RPMI8226 (cell line): ENCODE results near the gene RGL4.

Experiments used
- DNase-seq: peaks from one replicate; pipeline ENCODE4 v3.0.0-alpha.2; 2015

RGL4 gene

DNA sequence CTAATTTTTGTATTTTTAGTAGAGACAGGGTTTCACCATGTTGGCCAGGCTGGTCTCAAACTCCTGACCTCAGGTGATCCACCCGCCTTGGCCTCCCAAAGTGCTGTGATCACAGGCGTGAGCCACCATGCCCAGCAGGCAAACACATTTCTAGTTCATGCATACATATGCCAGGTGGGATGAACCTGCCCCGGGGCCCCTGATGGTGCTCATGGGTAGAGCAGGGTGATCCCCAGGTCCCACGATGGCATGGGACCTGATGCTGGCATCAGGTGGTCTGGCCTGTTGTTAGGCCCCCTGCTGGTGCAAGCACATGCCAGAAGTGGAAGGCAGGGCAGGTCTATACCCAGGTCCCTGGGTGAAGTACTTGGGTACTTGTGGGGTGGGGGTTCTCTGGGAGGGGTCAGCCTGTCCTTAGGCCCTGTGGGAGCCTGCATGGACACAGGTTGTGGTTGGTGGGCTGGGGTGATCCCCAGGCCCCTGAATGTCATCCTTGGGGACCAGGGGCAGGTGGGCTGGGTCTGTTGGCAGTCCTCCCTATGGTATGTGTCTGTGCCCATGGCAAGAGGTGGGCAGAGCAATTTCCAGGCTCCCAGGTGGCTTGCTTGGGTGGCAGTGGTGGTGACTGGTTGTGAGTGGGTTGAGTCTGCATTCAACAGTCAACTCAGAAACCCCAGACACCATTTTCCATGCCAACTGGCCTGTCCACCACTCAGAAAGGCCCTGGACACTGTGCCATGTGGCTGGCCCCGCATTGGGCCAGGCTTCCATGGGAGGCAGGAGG is 9.6 kb upstream of the RGL4 start:
- no peak for DNase-seq

DNA sequence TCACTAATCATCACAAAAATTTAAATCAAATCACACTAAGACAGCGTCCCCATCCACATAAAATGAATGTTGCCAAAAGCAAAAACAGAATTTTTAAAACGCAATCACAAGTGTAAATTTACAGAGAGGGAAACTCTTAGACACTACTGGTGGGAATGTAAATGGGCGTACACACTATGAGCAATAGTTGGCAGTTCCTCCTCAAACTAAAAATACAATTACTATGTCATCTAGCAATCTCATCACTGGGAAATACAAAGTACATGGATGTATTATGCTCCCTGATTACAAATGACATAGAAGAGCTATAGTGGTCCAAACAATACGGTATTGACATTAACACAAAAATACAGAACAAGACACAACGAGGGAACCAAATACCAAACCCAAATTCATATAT is 8.7 kb upstream of the RGL4 start:
- no peak for DNase-seq

DNA sequence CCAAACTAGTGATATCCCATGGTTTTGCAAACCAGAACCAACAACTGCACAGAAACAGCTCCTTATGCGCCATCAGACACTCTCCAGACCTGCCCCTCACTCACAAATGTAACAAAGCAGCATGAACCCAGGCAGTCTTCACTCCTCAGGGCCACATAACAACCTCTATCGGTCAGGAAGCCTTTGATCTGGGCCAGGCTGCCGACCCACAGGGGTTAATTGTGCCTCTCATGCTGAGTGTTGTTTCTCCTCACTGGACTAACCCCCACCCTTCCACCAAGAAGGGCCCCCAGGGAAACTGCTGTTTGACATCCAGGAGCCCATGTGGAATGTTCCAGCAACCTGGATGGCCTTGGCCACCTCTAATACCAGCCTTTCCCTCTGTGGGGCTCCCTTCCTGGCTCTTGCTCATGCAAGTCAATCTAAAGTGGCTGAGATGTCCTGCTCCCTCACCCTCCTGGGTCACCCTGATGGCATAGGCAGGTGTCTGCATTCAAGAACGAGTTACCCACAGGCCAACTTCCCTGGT is 7.9 kb upstream of the RGL4 start:
- no peak for DNase-seq

GRCh38 chr22:23683545-23683944 is 7.3 kb upstream of the RGL4 start:
- DNase-seq = no peak

GRCh38 chr22:23684026-23684425 is 6.8 kb upstream of the RGL4 start:
- no peak for DNase-seq

GRCh38 chr22:23684561-23685031 is 6.2 kb upstream of the RGL4 start:
- DNase-seq = no peak

DNA sequence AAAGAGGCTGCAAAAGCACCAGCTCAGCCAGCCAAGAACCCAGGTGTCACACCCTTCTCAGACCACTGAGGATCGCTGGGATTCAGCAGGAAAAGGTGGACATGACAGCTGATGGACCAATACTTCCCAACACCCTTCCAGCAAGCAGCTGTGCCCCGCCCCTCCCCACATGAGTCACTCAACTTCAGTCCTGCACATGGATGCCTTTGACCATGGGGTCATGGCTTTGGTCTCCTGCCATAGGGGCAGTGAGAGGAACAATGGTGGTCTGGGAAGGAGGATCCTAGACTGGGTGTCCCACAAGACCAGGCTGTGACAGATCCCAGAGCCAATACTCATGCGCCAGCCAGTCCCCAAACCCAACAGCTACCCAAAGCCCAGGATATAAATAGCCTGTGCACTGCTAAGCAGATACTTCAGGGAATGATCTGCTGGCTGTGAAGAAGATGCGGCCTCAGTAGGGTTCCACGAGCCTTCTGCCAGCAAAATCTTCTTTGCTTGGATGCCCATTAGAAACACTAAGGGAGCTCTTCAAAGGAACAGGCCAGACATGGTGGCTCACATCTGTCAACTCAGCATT is 5.5 kb upstream of the RGL4 start:
- DNase-seq = no peak

DNA sequence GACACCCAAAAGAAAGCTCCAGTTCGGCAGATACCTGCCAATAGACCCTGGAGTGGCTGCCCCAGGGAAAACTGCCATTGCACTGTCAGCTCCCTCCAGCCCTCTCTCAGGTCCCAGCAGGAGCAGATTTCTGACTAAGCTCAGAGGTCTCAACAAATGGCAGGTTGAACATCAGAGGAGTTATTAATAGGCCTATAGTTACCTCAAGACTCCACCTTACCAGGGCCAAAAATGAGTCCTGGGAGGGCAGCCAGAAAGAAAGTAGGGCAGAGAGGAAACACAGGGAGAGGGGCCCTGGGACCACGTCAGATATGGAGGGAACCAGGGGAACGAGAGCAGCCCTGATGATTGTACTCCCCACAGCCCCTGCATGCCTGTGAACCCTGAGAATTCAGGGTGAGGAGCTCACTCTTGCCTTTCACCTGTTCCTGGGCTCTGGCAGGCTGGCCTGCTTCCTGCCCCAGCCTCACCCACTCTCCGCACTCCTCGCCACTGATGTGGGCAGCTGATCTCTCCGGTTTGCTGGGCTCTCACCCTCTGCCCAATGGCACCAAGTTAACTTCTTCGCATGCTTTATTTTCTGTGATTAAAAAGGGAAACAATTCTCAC is 4.3 kb upstream of the RGL4 start:
- DNase-seq = no peak

- DNase-seq = no peak
Observed at GRCh38 chr22:23688121-23688520, 2.7 kb upstream of the RGL4 start.

GRCh38 chr22:23688571-23688970 is 2.2 kb upstream of the RGL4 start:
- no peak for DNase-seq

- no peak for DNase-seq
Observed at GRCh38 chr22:23689414-23689813, 1.4 kb upstream of the RGL4 start.

GRCh38 chr22:23691748-23692423 is 1.1 kb downstream of the RGL4 start:
- DNase-seq = no peak

GRCh38 chr22:23692598-23693291 is 1.9 kb downstream of the RGL4 start:
- no peak for DNase-seq

DNA sequence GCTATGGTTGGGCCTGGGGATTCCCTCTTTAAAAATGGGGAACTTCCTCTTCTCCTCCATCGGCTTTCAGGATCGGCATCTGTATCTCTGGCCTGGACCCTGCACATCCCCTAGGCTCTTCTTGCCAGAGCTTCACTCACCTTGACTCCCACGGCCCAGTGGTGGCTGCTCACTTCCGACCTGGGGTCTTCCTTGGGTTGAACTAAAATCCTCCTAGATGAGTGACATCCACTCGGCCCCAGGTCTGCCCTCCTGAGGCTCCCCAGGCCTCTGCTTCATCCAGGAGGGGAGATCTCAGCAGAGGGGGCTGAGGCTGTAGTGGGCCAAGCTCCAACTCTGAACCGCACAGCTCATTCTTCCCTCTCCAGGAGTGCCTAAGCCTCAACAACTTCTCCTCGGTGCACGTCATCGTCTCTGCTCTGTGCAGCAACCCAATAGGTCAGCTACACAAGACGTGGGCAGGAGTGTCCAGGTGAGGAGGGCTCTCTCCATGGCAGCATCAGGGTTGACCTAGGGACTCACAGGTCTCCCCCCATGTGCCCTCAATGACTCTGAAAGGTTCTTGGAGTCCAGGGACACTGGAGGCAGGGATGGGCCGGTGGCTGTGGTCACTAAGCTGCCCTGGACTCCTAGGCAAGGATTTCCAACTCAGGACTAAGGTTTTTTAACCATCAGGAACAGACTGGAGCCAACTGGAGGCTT is 3.3 kb downstream of the RGL4 start:
- DNase-seq = no peak

DNA sequence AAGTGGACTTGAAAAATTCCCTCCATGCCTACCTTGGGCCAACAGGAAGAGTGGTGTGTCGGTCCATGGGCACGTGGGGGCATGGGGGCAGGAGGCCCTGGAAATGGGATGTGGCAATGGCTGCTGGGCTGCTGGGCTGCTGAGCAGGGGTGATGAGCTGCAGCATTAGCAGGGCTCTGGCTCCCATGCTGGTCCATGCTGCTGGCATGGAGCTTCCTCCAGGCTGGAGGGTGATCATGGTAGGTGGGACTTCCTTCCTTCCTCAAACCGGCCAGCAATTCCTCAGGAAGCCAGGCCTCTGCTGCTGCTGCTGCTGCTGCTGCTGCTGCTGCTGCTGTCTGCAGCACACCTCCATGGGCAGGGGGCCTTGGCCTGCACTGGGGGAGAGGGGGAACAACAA is 4.3 kb downstream of the RGL4 start:
- DNase-seq = no peak

GRCh38 chr22:23695571-23696325 is 4.9 kb downstream of the RGL4 start:
- DNase-seq = no peak

- no peak for DNase-seq
Observed at GRCh38 chr22:23696326-23696851, 5.6 kb downstream of the RGL4 start.

DNA sequence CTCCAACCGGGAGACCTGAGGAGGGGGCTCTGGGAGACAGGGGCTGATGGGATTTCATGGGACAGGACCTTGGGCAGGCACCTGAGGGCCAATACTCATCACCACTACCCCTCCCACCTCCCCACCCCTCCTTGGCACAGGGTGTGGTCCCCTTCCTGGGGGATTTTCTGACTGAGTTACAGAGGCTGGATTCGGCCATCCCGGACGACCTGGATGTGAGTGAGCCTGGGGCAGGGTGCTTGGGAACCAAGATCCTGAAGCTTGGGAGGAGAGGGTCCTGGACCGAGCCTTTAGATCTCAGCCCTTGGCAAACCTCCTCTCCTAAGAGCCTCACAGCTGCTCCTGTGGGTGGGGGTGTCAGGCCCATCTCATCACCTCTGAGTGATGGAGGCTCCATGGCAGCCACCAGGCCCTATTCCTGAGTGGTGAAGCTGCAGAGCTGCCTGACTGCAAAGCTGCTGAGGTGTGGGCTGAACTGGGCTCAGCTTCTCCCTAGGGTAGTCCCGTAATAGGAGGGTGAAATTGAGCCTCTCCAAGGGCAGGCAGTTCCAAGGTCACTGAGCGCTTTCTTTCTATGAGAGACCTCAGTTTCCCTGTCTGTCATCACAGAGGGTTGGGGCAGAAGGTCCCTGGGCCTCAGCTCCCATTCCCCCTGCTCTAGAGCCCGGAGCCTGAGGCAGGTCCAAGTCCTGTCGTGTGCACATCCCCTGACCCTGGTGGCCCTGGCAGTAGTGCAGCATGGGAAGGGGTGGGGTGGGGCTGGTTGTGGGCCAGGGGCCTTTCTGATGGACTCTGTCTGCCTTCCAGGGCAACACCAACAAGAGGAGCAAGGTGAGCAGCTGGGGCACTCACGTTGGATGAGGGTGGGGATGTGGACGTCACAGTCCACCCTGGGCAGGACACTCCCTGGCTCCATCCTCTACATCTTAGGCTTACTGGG is 6.5 kb downstream of the RGL4 start:
- DNase-seq = no peak

- DNase-seq = no peak
Observed at GRCh38 chr22:23698094-23698493, 7.3 kb downstream of the RGL4 start.

GRCh38 chr22:23698673-23699235 is 7.9 kb downstream of the RGL4 start:
- no peak for DNase-seq
